ENCODE results near the gene FGF12. TPM values are rescaled to one million over a fixed set of nuclear protein-coding genes. Genes with fewer than 3 reads are reported as not detected.

The FGF12 gene
- polyA plus RNA-seq, 1 of the 3 experiments (the other 2 are of a cell fraction): 0.30 TPM

DNA sequence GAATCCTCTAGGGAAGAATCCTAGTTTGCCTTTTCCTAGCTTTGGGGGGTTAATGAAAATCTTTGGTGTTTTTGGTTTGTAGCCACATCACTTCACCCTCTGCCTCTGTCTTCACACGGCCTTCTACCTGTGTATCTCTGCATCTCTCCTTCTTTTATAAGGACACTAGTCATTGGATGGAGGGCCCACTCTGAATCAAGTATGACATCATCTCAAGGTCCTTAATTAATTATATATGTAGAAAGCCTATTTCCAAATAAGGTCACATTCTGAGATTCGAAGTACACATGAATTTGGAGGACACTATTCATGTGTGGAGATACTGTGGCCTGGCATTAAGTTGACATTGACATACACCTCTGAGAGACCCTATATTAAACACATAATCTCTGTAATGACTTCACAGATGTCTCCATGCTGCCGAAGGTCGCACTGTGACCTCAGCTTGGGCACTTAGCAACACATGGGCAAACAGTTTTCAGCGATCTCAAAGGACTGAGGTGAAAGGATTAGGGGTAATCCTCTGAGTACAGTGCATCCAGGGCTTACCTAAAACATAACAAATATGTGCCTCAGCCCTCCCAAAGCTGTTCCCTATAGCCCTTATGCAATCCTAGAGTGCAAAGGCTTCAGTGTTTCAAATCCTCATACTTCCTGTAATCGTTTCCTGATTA is 446.0 kb downstream of the FGF12 start (continued):
- TF ChIP-seq, protein P1, sequence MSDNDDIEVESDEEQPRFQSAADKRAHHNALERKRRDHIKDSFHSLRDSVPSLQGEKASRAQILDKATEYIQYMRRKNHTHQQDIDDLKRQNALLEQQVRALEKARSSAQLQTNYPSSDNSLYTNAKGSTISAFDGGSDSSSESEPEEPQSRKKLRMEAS (IDR thresholded peaks at IDR 0.05; ENCODE audit: low read depth): no peak

DNA sequence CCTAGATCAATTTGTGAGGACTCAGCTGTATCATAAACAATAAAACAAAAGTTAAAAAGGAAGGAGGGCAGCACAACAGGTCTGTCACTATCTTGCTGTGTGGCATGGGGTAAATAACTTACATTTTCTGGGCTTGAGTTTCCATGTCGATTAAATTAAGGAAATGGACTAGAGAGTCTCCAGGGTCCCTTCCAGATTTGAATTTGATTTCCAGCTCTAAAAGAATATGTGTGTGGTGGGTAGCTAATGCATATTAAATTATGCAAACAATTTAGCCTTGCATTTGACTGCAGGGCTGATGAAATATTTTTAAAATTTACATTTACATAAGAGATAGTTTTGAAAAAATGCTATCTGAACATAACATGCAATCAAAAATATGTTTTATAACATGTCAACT is 447.7 kb downstream of the FGF12 start:
- CTCF ChIA-PET: interaction anchor here (0.8 kb wide), 1 partner anchor 11 kb away, joined by 3 read pairs; no protein-coding TSS in a partner anchor
- H3K4me3 ChIP-seq (ENCODE audit: low read depth in 2 of 2, low read length in 1 of 2): no peak overlapping the region
- no peaks in the 10 kb centered on the region for H3K9me2 ChIP-seq
- POLR2A ChIA-PET: no interaction called here
- H3K4me2 ChIP-seq: no peak overlapping the region
- no peaks in the 10 kb centered on the region for H4K20me1 ChIP-seq (ENCODE audit: insufficient read depth)
- no peaks in the 10 kb centered on the region for H3K27me3 ChIP-seq (ENCODE audit: insufficient read depth)
- no peaks in the 10 kb centered on the region for H3K36me3 ChIP-seq (replicated peaks in 1 of 2; ENCODE audit: control insufficient read depth in 1 of 2, insufficient read depth in 2 of 2, low read length in 1 of 2)
- 4% methylated on average over 1 of the region's 1 CpG for WGBS (ENCODE audit: low lambda C conversion rate)
- H3K9ac ChIP-seq: no peak overlapping the region
- no peaks in the 10 kb centered on the region for H3K9me3 ChIP-seq
- no peak overlapping the region for H2AFZ ChIP-seq (ENCODE audit: low read depth)
- no peaks in the 10 kb centered on the region for H3K79me2 ChIP-seq (ENCODE audit: insufficient read depth)
- TF ChIP-seq EZH2phosphoT487 (IDR thresholded peaks at IDR 0.05; ENCODE audit: borderline replicate concordance, low read depth): no peak
- no peak for TF ChIP-seq JUND (IDR thresholded peaks at IDR 0.05)
- TF ChIP-seq, protein P2, sequence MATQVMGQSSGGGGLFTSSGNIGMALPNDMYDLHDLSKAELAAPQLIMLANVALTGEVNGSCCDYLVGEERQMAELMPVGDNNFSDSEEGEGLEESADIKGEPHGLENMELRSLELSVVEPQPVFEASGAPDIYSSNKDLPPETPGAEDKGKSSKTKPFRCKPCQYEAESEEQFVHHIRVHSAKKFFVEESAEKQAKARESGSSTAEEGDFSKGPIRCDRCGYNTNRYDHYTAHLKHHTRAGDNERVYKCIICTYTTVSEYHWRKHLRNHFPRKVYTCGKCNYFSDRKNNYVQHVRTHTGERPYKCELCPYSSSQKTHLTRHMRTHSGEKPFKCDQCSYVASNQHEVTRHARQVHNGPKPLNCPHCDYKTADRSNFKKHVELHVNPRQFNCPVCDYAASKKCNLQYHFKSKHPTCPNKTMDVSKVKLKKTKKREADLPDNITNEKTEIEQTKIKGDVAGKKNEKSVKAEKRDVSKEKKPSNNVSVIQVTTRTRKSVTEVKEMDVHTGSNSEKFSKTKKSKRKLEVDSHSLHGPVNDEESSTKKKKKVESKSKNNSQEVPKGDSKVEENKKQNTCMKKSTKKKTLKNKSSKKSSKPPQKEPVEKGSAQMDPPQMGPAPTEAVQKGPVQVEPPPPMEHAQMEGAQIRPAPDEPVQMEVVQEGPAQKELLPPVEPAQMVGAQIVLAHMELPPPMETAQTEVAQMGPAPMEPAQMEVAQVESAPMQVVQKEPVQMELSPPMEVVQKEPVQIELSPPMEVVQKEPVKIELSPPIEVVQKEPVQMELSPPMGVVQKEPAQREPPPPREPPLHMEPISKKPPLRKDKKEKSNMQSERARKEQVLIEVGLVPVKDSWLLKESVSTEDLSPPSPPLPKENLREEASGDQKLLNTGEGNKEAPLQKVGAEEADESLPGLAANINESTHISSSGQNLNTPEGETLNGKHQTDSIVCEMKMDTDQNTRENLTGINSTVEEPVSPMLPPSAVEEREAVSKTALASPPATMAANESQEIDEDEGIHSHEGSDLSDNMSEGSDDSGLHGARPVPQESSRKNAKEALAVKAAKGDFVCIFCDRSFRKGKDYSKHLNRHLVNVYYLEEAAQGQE (IDR thresholded peaks at IDR 0.05; ENCODE audit: low read depth, low read length): no peak
- TF ChIP-seq, protein P3, sequence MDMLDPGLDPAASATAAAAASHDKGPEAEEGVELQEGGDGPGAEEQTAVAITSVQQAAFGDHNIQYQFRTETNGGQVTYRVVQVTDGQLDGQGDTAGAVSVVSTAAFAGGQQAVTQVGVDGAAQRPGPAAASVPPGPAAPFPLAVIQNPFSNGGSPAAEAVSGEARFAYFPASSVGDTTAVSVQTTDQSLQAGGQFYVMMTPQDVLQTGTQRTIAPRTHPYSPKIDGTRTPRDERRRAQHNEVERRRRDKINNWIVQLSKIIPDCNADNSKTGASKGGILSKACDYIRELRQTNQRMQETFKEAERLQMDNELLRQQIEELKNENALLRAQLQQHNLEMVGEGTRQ (IDR thresholded peaks at IDR 0.05; ENCODE audit: borderline replicate concordance, low read depth, low read length): no peak
- no peak for TF ChIP-seq FOSL2 (IDR thresholded peaks at IDR 0.05; ENCODE audit: borderline replicate concordance, low read depth)
- no peak for TF ChIP-seq SIN3A (IDR thresholded peaks at IDR 0.05; ENCODE audit: borderline replicate concordance, low read depth, low read length)
- no peak for TF ChIP-seq RFX5 (IDR thresholded peaks at IDR 0.05; ENCODE audit: low read length)
- no peak for TF ChIP-seq CHD2 (IDR thresholded peaks at IDR 0.05; ENCODE audit: low read length, partially characterized antibody)
- DNase-seq: no peak
- H3F3A ChIP-seq (replicated peaks; ENCODE audit: insufficient read depth): no peaks in the 10 kb centered on the region
- no peak overlapping the region for H3K27ac ChIP-seq (ENCODE audit: low read depth in 2 of 2, low read length in 1 of 2)
- H3K4me1 ChIP-seq (ENCODE audit: control insufficient read depth in 1 of 2, insufficient read depth in 2 of 2, low read depth in 1 of 2, low read length in 1 of 2): no peaks in the 10 kb centered on the region
